Osteoblast (primary cell): ENCODE results near the gene AGFG1. TPM values are rescaled to one million over a fixed set of nuclear protein-coding genes. Genes with fewer than 3 reads are reported as not detected.
A peak's percentile ranks its signal among the peaks of the same experiment; 100 is the strongest.

ENCODE experiments used
- DNase-seq: peaks from one replicate; pipeline ENCODE4 v3.0.0; 2011; ENCODE audit warnings: low spot score, mixed read lengths; ENCODE audit not compliant: insufficient read length; ENCODE audit errors: missing footprints
- H2AFZ ChIP-seq: 2 replicates; pipeline ENCODE4 v1.6.0; 2011; ENCODE audit warnings: mild to moderate bottlenecking, low read length
- H3K27ac ChIP-seq: 2 replicates; pipeline ENCODE4 v1.5.1; 2011; ENCODE audit warnings: mild to moderate bottlenecking, low read depth, low read length, moderate library complexity
- H3K27me3 ChIP-seq: 2 replicates; pipeline ENCODE4 v1.6.0; 2012; ENCODE audit warnings: mild to moderate bottlenecking, control low read depth, inconsistent platforms, low read length, moderate library complexity; ENCODE audit not compliant: insufficient read depth
- H3K36me3 ChIP-seq: 2 replicates; pipeline ENCODE4 v1.5.1; 2011; ENCODE audit warnings: mild to moderate bottlenecking, low read length, control low read depth, moderate library complexity; ENCODE audit not compliant: insufficient read depth
- H3K4me1 ChIP-seq: 2 replicates; pipeline ENCODE4 v1.5.1; 2011; ENCODE audit warnings: mild to moderate bottlenecking, low read length, control low read depth, moderate library complexity; ENCODE audit not compliant: insufficient read depth
- H3K4me2 ChIP-seq: 2 replicates; pipeline ENCODE4 v1.6.0; 2011; ENCODE audit warnings: mild to moderate bottlenecking, low read length; ENCODE audit not compliant: insufficient read depth
- H3K4me3 ChIP-seq: fragments of 200-600 bp; sonication (generic); 3 replicates; pipeline ENCODE4 v1.5.1; 2012; ENCODE audit warnings: mild to moderate bottlenecking, low read length, inconsistent platforms; ENCODE audit not compliant: insufficient read depth
- H3K79me2 ChIP-seq: 2 replicates; pipeline ENCODE4 v1.6.0; 2012; ENCODE audit warnings: mild to moderate bottlenecking, low read length, control low read depth, inconsistent platforms; ENCODE audit not compliant: insufficient read depth
- H3K9me3 ChIP-seq: 2 replicates; pipeline ENCODE4 v1.5.1; 2011; ENCODE audit warnings: low read depth, low read length, control low read depth
- H4K20me1 ChIP-seq: 2 replicates; pipeline ENCODE4 v1.6.0; 2012; ENCODE audit warnings: mild to moderate bottlenecking, low read length, control low read depth; ENCODE audit not compliant: insufficient read depth
- total RNA-seq: library from RNA; depleted of rRNA; stranded (reverse); fragments of >200 nt; gene quantifications from 2 replicates; pipeline ENCODE4 v1.2.3, GENCODE V29; 2012
- TF ChIP-seq, protein P1 (sequence below): IDR thresholded peaks from 2 replicates; pipeline ENCODE4 v1.5.1; 2011; ENCODE audit warnings: mild to moderate bottlenecking, low read depth, low read length, moderate library complexity; ENCODE audit errors: extremely low read depth

Gene AGFG1
- total RNA-seq, 1 donor: 48.5 TPM

DNA sequence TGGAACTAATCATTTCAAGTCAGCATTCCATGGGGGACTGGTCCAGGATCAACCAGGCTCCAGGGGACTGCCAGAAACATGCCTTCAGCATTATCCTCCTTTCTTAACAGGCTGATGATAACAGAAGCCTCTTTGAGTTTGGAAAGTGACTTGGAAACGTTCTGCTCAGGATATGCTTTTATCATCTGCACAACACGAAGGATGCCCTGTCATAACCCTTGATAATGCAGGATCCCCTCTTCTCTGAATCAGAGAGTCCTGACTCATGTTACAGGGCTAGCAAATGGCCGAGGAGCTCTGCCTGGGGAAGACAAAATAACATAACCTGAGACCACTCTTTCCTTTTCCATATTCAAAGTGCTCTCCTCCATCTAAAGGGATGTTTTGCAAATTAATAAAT, 136.0 kb downstream of the AGFG1 start:
- no peaks in the 10 kb centered on the region for H3K4me1 ChIP-seq
- H3K36me3 ChIP-seq: no peaks in the 10 kb centered on the region
- no peak overlapping the region for H3K4me2 ChIP-seq
- H3K79me2 ChIP-seq: no peaks in the 10 kb centered on the region
- peak overlapping the region; percentile 26 for H2AFZ ChIP-seq
- no peak overlapping the region for H3K27ac ChIP-seq
- H4K20me1 ChIP-seq: no peaks in the 10 kb centered on the region
- DNase-seq: peak; percentile 81
- TF ChIP-seq, protein P1, sequence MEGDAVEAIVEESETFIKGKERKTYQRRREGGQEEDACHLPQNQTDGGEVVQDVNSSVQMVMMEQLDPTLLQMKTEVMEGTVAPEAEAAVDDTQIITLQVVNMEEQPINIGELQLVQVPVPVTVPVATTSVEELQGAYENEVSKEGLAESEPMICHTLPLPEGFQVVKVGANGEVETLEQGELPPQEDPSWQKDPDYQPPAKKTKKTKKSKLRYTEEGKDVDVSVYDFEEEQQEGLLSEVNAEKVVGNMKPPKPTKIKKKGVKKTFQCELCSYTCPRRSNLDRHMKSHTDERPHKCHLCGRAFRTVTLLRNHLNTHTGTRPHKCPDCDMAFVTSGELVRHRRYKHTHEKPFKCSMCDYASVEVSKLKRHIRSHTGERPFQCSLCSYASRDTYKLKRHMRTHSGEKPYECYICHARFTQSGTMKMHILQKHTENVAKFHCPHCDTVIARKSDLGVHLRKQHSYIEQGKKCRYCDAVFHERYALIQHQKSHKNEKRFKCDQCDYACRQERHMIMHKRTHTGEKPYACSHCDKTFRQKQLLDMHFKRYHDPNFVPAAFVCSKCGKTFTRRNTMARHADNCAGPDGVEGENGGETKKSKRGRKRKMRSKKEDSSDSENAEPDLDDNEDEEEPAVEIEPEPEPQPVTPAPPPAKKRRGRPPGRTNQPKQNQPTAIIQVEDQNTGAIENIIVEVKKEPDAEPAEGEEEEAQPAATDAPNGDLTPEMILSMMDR: no peak
- no peaks in the 10 kb centered on the region for H3K27me3 ChIP-seq
- H3K4me3 ChIP-seq: no peak overlapping the region
- H3K9me3 ChIP-seq: no peaks in the 10 kb centered on the region

GRCh38 chr2:227608561-227609338, 136.8 kb downstream of the AGFG1 start:
- H2AFZ ChIP-seq: no peak overlapping the region
- DNase-seq: no peak
- H3K36me3 ChIP-seq: no peaks in the 10 kb centered on the region
- no peak overlapping the region for H3K4me3 ChIP-seq
- H3K9me3 ChIP-seq: no peaks in the 10 kb centered on the region
- no peaks in the 10 kb centered on the region for H3K79me2 ChIP-seq
- no peaks in the 10 kb centered on the region for H3K4me1 ChIP-seq
- no peak overlapping the region for H3K27ac ChIP-seq
- H4K20me1 ChIP-seq: no peaks in the 10 kb centered on the region
- no peak overlapping the region for H3K4me2 ChIP-seq
- TF ChIP-seq, protein P1: no peak
- H3K27me3 ChIP-seq: no peaks in the 10 kb centered on the region

DNA sequence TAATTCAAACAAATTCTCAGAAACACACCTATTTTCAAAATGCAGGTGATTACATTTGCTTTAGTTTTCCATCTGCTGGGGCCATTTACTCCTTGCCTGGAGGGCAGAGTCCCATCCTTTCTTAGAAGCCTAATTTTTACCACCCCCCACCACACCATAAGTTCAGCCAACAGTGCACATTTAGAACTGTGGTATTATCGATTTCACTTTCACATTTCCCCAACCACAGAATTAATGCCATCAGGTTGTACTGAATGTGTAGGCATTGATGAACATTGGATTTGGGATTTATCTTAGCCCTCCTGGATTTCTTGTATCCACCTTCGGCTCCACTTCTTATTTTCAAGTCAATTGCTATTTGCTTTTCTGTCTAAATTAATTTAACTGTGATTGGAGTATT, 138.2 kb downstream of the AGFG1 start:
- TF ChIP-seq, protein P1: no peak
- no peaks in the 10 kb centered on the region for H3K36me3 ChIP-seq
- H3K27me3 ChIP-seq: no peaks in the 10 kb centered on the region
- H3K4me3 ChIP-seq: no peak overlapping the region
- H3K27ac ChIP-seq: no peak overlapping the region
- DNase-seq: no peak
- H4K20me1 ChIP-seq: no peaks in the 10 kb centered on the region
- H2AFZ ChIP-seq: no peak overlapping the region
- H3K4me1 ChIP-seq: no peaks in the 10 kb centered on the region
- no peaks in the 10 kb centered on the region for H3K79me2 ChIP-seq
- H3K9me3 ChIP-seq: no peaks in the 10 kb centered on the region
- no peak overlapping the region for H3K4me2 ChIP-seq

Other genes starting within 250 kb of the AGFG1 start
- gene MFF, start 146.9 kb upstream of the AGFG1 start, total RNA-seq: 81.9 and 101 TPM in 2 replicates
- 0.88 and 1.1 TPM in 2 replicates for gene TM4SF20, start 92.8 kb upstream of the AGFG1 start, total RNA-seq
- gene SCYGR1, start 84.2 kb upstream of the AGFG1 start, total RNA-seq: not detected in 2 replicates
- gene SCYGR2, start 126.7 kb downstream of the AGFG1 start, total RNA-seq: not detected in 2 replicates
- gene SCYGR3, start 142.7 kb downstream of the AGFG1 start, total RNA-seq: not detected in 2 replicates
- not detected in 2 replicates for gene SCYGR4, start 145.3 kb downstream of the AGFG1 start, total RNA-seq
- not detected in 2 replicates for gene SCYGR5, start 194.6 kb downstream of the AGFG1 start, total RNA-seq
- 0.29 and 0.36 TPM in 2 replicates for gene SLC19A3, start 245.9 kb downstream of the AGFG1 start, total RNA-seq